Left forelimb (tissue), 1 donor: ENCODE measurements around the gene NUDCD3.
A peak's percentile ranks its signal among the peaks of the same experiment; 100 is the strongest.

Source experiments
- DNase-seq: peaks from one replicate; pipeline ENCODE4 v3.0.0-alpha.2; 2018; ENCODE audit warnings: low spot score

NUDCD3 gene

GRCh38 chr7:44477938-44478337, 12.5 kb downstream of the NUDCD3 start:
- DNase-seq, result no peak

- DNase-seq, result peak; percentile 70
These were observed 13.2 kb downstream of the NUDCD3 start for GRCh38 chr7:44477063-44477830.

GRCh38 chr7:44476313-44476712, 14.1 kb downstream of the NUDCD3 start:
- no peak for DNase-seq

- no peak for DNase-seq
These were observed 17.2 kb downstream of the NUDCD3 start for GRCh38 chr7:44473295-44473694.

GRCh38 chr7:44472843-44473242, 17.6 kb downstream of the NUDCD3 start:
- no peak for DNase-seq

GRCh38 chr7:44471850-44472249, 18.6 kb downstream of the NUDCD3 start:
- no peak for DNase-seq

- DNase-seq, result no peak
These were observed 19.0 kb downstream of the NUDCD3 start for GRCh38 chr7:44471436-44471835.

GRCh38 chr7:44470628-44471245, 19.7 kb downstream of the NUDCD3 start:
- no peak for DNase-seq

- no peak for DNase-seq
These were observed 20.4 kb downstream of the NUDCD3 start for GRCh38 chr7:44470135-44470479.

GRCh38 chr7:44469461-44470134, 20.9 kb downstream of the NUDCD3 start:
- DNase-seq, result no peak

- DNase-seq, result no peak
These were observed 23.3 kb downstream of the NUDCD3 start for GRCh38 chr7:44467217-44467548.

GRCh38 chr7:44466300-44467216, 23.9 kb downstream of the NUDCD3 start:
- DNase-seq, result no peak

- DNase-seq, result no peak
These were observed 25.0 kb downstream of the NUDCD3 start for GRCh38 chr7:44465490-44465889.

GRCh38 chr7:44463169-44463808, 27.2 kb downstream of the NUDCD3 start:
- no peak for DNase-seq

- no peak for DNase-seq
These were observed 29.1 kb downstream of the NUDCD3 start for GRCh38 chr7:44461387-44461786.

- DNase-seq, result no peak
These were observed 30.1 kb downstream of the NUDCD3 start for GRCh38 chr7:44460325-44460724.

- DNase-seq, result no peak
These were observed 35.3 kb downstream of the NUDCD3 start for GRCh38 chr7:44455155-44455554.

GRCh38 chr7:44454348-44454747, 36.1 kb downstream of the NUDCD3 start:
- DNase-seq, result no peak

GRCh38 chr7:44451123-44451522, 39.3 kb downstream of the NUDCD3 start:
- DNase-seq, result no peak

GRCh38 chr7:44449584-44449928, 40.9 kb downstream of the NUDCD3 start:
- DNase-seq, result no peak

GRCh38 chr7:44448922-44449583, 41.4 kb downstream of the NUDCD3 start:
- DNase-seq, result no peak
